Measurements from ENCODE around the gene SAA4.
"Not testable (repeated sequence)": the region's sequence is repeated elsewhere in the genome, so short reads cannot be mapped to it uniquely, and the experiment has no call there.

Gene SAA4, protein sequence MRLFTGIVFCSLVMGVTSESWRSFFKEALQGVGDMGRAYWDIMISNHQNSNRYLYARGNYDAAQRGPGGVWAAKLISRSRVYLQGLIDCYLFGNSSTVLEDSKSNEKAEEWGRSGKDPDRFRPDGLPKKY

DNA sequence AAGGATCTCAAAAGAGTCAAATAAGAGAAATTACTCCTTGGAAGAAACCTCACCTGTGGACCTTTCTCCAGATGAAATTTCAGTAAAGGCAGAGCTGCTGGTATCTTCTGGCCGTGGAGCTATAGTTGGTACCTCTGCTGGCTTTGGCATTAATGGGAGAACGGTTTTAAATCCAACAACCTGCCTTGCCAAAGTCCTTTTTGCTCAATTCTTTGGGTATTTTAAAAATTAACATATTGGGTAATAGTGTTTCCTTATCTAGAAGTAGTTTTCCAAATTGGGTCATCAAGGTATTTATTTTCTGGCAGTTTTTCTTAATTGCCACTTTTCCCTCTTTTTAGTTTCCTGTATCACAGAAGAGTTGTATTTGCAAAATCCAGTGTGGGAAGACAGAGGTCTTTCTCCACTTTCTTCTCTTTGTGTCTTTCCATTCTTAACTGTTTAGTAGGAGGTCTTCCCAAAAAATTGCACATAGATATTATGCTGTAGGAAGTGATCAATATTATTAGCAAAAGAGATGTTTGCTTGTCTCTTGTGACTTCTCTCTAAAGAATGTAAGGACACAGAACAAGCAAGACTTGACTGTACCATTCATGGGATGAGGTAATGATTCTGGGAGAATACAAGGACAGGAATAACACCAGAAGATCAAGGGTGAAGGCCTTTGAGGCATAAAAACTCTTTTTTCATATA lies at the start of gene SAA4:
SAA4 (minus strand) TSS at position 139 of the 693 bp plus-strand sequence. CDS start 876 bp downstream, outside the sequence.
- DNase-seq: no peak

DNA sequence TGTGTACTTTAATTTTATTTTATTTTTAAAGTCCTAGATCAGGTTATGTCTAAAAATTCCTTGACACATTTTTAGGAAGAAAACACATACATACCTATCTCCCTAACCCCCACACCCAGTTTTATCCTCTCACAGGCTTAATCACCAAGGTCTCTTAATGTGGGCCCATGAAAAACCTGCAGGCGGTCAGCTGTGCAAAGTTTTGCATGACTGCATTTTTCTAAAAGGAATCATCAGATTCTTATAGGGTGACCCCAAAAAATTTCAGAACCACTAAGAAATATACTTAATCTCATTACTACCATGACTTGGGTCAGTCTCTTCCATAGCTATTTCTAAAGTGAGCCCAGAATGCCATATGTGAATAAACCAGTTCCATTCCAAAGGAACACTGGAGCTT lies 49.2 kb upstream of the SAA4 start:
- no peak for DNase-seq

- DNase-seq: no peak
These were observed 46.0 kb upstream of the SAA4 start for GRCh38 chr11:18282626-18283025.

GRCh38 chr11:18280438-18281045 lies 43.9 kb upstream of the SAA4 start:
- DNase-seq: no peak

GRCh38 chr11:18277565-18278271 lies 41.1 kb upstream of the SAA4 start:
- peak; percentile 75 for DNase-seq

- no peak for DNase-seq
These were observed 34.6 kb upstream of the SAA4 start for GRCh38 chr11:18271206-18271605.

DNA sequence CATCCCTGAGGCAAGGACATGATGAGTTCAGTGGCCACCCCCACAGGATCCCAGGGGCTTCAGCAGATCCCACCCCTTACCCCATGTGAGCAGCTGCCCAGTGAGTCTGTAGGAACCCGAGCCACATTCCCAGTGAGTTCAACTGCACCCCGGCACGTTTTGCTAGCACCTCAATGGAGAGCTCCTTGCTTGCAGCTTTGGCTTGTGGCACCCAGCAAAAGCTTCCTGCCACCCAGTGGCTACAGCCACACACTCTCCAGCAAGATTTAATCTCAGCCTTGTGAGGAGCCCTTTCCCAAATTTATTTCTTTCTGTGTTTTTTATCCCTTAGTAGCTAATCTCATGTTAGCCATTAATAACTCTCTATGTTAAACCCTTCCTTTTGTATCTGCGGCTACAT lies 33.5 kb upstream of the SAA4 start:
- DNase-seq: no peak

- not testable (repeated sequence) for DNase-seq
These were observed 32.6 kb upstream of the SAA4 start for GRCh38 chr11:18269252-18269651.

DNA sequence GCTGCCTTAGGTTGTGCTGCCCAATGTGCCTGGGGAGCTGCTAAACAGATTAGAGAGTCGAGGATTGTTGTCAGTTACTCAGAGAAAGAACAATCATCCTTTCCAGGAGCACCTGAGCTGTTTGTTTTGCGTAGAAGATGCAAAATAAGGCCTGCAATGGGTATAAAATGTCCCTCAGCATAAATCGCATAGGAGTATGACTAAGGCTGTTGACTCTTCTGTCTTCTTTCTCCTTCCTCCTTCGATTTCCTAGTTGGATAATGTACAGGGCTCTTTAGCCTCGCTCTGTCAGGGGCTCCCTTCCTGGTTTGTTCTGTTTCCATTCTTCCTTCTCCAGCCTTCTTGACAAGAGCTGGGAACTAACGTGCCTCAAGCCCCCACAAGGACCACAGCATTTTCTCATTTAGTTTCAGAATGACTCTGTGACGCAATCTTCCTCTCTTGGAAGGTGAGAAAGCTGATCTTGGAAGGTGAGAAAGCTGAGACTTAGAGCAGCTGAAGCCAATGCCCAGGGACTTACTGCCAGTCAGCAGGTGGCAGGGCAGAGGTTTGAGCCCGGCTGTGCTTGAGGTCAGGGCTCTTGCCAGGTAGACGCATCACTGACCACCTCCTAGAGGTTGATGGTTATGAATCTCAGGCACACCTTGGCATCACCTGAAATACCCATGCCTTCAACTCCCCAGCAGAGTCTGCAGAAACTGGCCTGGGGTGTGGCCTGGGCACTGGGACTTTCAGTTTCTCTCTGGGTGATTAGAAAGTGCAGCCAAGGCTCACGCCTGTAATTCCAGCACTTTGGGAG lies 30.9 kb upstream of the SAA4 start:
- not testable (repeated sequence) for DNase-seq

- DNase-seq: no peak
These were observed 29.3 kb upstream of the SAA4 start, which contains the start of gene SAA1 for GRCh38 chr11:18265949-18266348. SAA1 (plus strand) TSS chr11:18266264; CDS start chr11:18266888, 624 bp downstream.

- DNase-seq: no peak
These were observed 28.3 kb upstream of the SAA4 start for GRCh38 chr11:18264677-18265555.

GRCh38 chr11:18264035-18264434 lies 27.4 kb upstream of the SAA4 start:
- no peak for DNase-seq

- not testable (repeated sequence) for DNase-seq
These were observed 26.2 kb upstream of the SAA4 start for GRCh38 chr11:18262681-18263350.

- no peak for DNase-seq
These were observed 25.1 kb upstream of the SAA4 start for GRCh38 chr11:18261721-18262120.

DNA sequence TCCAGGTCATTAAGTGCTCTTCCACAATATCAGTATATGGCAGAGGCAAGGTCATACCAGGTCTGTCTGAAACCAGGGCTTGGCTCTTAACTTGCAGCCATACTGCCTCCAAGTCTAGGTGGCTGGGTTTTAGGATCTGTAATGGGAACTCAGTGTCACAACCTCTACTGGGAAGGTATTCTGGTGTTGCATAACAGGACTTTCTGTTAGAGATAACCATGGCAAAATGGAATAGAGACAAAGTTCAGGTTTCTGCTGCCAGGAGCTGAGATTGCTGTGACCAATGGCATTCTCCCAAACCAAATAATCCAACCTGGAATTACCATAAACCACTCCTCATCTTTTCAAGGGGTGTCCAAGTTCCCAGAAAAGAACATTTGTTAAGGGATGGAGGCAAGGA lies 22.7 kb upstream of the SAA4 start:
- no peak for DNase-seq

GRCh38 chr11:18254781-18255361 lies 18.3 kb upstream of the SAA4 start:
- DNase-seq: no peak

- DNase-seq: no peak
These were observed 17.3 kb upstream of the SAA4 start for GRCh38 chr11:18253778-18254338.

DNA sequence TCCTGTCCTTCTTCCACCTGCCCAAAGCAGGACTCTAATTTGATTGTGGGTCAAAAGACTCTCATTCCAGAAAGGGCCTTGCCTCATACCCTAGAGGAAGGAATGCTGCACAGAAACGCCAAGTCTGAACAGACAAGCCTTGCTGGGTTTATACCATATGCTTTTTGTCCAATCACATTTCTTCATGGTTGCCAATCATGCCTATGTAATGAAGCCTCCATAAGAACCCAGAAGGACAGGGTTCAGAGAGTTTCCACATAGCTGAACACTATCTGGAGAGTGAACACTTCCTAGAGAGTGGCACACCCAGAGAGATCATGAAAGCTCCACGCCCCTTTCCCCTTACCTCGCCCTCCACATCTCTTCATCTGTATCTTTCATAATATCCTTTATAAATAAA lies 16.6 kb upstream of the SAA4 start:
- DNase-seq: peak; percentile 36

GRCh38 chr11:18248561-18248960 lies 12.0 kb upstream of the SAA4 start, which contains the start of gene SAA2:
SAA2 (minus strand) TSS chr11:18248668; CDS start chr11:18248011, 657 bp downstream.
- no peak for DNase-seq

- not testable (repeated sequence) for DNase-seq
These were observed 10.6 kb upstream of the SAA4 start for GRCh38 chr11:18247191-18247581.
